GM12878 (cell line): ENCODE measurements around the gene POLA1. TPM values are rescaled to one million over a fixed set of nuclear protein-coding genes. Genes with fewer than 3 reads are reported as not detected.

Source experiments
- BCL11A ChIP-seq: IDR thresholded peaks from 2 replicates; pipeline ENCODE4 v1.6.1; 2011; ENCODE audit warnings: low read depth, low read length
- CBX5 ChIP-seq: sonication (generic); IDR thresholded peaks from 2 replicates; pipeline ENCODE4 v1.6.1; 2016; ENCODE audit warnings: low read depth, moderate library complexity, mild to moderate bottlenecking, inconsistent platforms
- FOS ChIP-seq: IDR thresholded peaks from 3 replicates; pipeline ENCODE4 v1.6.1; 2011; ENCODE audit warnings: borderline replicate concordance; ENCODE audit not compliant: insufficient read length; ENCODE audit errors: extremely low read depth
- IKZF1 ChIP-seq: fragments of 450-650 bp; conservative IDR thresholded peaks from 2 replicates; pipeline ENCODE4 v1.6.1; 2017; ENCODE audit warnings: antibody characterized with exemption, mild to moderate bottlenecking
- MXI1 ChIP-seq: fragments of 150-350 bp; IDR thresholded peaks from 2 replicates; pipeline ENCODE4 v1.6.1; 2011; ENCODE audit warnings: low read depth, mild to moderate bottlenecking, inconsistent platforms, low read length, improper control_type of control experiment
- NFYA ChIP-seq: IDR thresholded peaks from 2 replicates; pipeline ENCODE4 v1.6.1; 2011; ENCODE audit warnings: low read depth, mild to moderate bottlenecking, low read length, improper control_type of control experiment, borderline replicate concordance
- POLR2AphosphoS5 ChIP-seq: IDR thresholded peaks from 2 replicates; pipeline ENCODE4 v1.6.1; 2011; ENCODE audit warnings: mild to moderate bottlenecking, low read length, inconsistent platforms
- POU2F2 ChIP-seq: IDR thresholded peaks from 3 replicates; pipeline ENCODE4 v1.6.1; 2011; ENCODE audit warnings: low read depth, mild to moderate bottlenecking, low read length, borderline replicate concordance
- WRNIP1 ChIP-seq: IDR thresholded peaks from 2 replicates; pipeline ENCODE4 v1.6.1; 2011; ENCODE audit warnings: low read depth, low read length, improper control_type of control experiment, borderline replicate concordance
- polyA plus RNA-seq, 11 experiments: library from polyadenylated mRNA; depleted of rRNA in 4 of 11; unstranded in 6 of 11; stranded (reverse) in 5 of 11; fragments of >200 nt; fragmentation: Nextera tagmentation in 4 of 11; fragmentation: Illumina TruSeq in 1 of 11; extraction: Ambion mirVana in 4 of 11; extraction: Trizol in 1 of 11; gene quantifications; 1 replicate in 1 of 11; 2 replicates in 10 of 11; pipeline versions ENCODE4 v1.2.1 to v1.2.3, GENCODE V29; 2011 to 2016; ENCODE audit warnings: inconsistent platforms in 2 of 11, missing spikeins in 2 of 11, low read depth in 1 of 11
- total RNA-seq, 4 experiments: library from RNA; depleted of rRNA in 3 of 4; stranded (reverse); fragments of >200 nt in 3 of 4; fragmentation: Illumina TruSeq in 1 of 4; extraction: Trizol in 1 of 4; gene quantifications; 2 replicates each; pipeline versions ENCODE4 v1.2.1 to v1.2.3, GENCODE V29; 2013 to 2021
- TF ChIP-seq, protein P1 (sequence below): fragments of 150-350 bp; IDR thresholded peaks from 2 replicates; pipeline ENCODE4 v1.6.1; 2016; ENCODE audit warnings: low read depth, low read length
- TF ChIP-seq, protein P2 (sequence below): IDR thresholded peaks from 2 replicates; pipeline ENCODE4 v1.6.1; 2011; ENCODE audit warnings: mild to moderate bottlenecking, low read depth, low read length, moderate library complexity; ENCODE audit not compliant: insufficient replicate concordance

The POLA1 gene
- total and polyA plus RNA-seq, 10 of the 15 experiments (the other 5 are each of a cell fraction or from before 2014, with no cell fraction given), result 6.5 to 34.7 (median 24.8) TPM

DNA sequence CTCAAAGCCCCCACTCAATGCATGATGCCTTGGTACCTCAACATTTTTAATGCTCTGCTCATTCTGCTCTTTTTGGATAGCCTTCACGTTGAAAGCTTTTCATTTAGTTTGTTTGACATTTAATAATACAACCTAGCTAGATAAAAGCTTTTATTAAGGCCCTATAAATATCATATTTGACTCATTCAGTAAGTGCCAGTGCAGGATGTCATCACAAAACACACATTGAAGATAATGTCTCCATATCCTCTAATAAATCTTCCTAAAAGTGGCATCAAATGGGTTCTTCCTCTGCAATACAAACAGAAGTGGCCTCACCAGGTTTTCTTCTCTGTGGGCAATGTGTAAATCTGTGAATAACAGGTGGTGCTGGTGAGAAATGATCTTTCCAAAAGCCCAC, 34.6 kb upstream of the POLA1 start (continued):
- TF ChIP-seq POU2F2, result no peak
- TF ChIP-seq POLR2AphosphoS5, result no peak
- TF ChIP-seq IKZF1, result no peak
- no peak for TF ChIP-seq NFYA
- TF ChIP-seq, protein P1, sequence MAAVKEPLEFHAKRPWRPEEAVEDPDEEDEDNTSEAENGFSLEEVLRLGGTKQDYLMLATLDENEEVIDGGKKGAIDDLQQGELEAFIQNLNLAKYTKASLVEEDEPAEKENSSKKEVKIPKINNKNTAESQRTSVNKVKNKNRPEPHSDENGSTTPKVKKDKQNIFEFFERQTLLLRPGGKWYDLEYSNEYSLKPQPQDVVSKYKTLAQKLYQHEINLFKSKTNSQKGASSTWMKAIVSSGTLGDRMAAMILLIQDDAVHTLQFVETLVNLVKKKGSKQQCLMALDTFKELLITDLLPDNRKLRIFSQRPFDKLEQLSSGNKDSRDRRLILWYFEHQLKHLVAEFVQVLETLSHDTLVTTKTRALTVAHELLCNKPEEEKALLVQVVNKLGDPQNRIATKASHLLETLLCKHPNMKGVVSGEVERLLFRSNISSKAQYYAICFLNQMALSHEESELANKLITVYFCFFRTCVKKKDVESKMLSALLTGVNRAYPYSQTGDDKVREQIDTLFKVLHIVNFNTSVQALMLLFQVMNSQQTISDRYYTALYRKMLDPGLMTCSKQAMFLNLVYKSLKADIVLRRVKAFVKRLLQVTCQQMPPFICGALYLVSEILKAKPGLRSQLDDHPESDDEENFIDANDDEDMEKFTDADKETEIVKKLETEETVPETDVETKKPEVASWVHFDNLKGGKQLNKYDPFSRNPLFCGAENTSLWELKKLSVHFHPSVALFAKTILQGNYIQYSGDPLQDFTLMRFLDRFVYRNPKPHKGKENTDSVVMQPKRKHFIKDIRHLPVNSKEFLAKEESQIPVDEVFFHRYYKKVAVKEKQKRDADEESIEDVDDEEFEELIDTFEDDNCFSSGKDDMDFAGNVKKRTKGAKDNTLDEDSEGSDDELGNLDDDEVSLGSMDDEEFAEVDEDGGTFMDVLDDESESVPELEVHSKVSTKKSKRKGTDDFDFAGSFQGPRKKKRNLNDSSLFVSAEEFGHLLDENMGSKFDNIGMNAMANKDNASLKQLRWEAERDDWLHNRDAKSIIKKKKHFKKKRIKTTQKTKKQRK, result no peak
- no peak for TF ChIP-seq BCL11A
- TF ChIP-seq CBX5, result no peak
- TF ChIP-seq FOS, result no peak
- TF ChIP-seq, protein P2, sequence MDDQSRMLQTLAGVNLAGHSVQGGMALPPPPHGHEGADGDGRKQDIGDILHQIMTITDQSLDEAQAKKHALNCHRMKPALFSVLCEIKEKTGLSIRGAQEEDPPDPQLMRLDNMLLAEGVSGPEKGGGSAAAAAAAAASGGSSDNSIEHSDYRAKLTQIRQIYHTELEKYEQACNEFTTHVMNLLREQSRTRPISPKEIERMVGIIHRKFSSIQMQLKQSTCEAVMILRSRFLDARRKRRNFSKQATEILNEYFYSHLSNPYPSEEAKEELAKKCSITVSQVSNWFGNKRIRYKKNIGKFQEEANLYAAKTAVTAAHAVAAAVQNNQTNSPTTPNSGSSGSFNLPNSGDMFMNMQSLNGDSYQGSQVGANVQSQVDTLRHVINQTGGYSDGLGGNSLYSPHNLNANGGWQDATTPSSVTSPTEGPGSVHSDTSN, result no peak
- TF ChIP-seq MXI1, result no peak
- no peak for TF ChIP-seq WRNIP1
- TF ChIP-seq, all 136 proteins: peak for 0
